Pancreas (tissue), 10 donors: Measurements from ENCODE around the gene DOC2A. TPM values are rescaled to one million over a fixed set of nuclear protein-coding genes. Genes with fewer than 3 reads are reported as not detected.

ENCODE experiments used
- ATAC-seq, 4 donors: fragments of 200-7000 bp; cut with Tn5 transposase; one replicate each; pipeline versions ENCODE4 v1.8.0 to v1.9.1; 2020; ENCODE audit warnings: mild to moderate bottlenecking in 4 of 4, moderate library complexity in 4 of 4
- DNase-seq, 6 donors: peaks; one replicate each; pipeline ENCODE4 v3.0.0-alpha.2; 2020
- FAIRE-seq: peaks from 2 replicates; lab custom pipeline; 2012; peaks lifted over from hg19 to GRCh38; lab: Jason Lieb, UNC
- H3K27ac ChIP-seq, 4 donors: fragments of 200-600 bp; sonication (generic); 1 replicate in 3 of 4; 2 replicates in 1 of 4; pipeline versions ENCODE4 v1.5.0 to v1.8.0; 2020
- H3K27me3 ChIP-seq, 4 donors: fragments of 200-600 bp; one replicate each; pipeline ENCODE4 v1.8.0; 2021
- H3K36me3 ChIP-seq, 3 donors: fragments of 200-600 bp; sonication (generic) in 1 of 3; one replicate each; pipeline versions ENCODE4 v1.5.0 to v1.8.0; 2020 to 2021
- H3K4me1 ChIP-seq, 3 donors: fragments of 200-600 bp; one replicate each; pipeline ENCODE4 v1.8.0; 2021
- H3K4me3 ChIP-seq, 4 donors: fragments of 200-600 bp; sonication (generic) in 2 of 4; one replicate each; pipeline versions ENCODE4 v1.5.0 to v1.8.0; 2020 to 2021
- H3K9me3 ChIP-seq, 4 donors: fragments of 200-600 bp; one replicate each; pipeline ENCODE4 v1.8.0; 2021
- CTCF ChIP-seq, 4 donors: fragments of 200-600 bp; sonication (generic) in 3 of 4; IDR thresholded peaks; one replicate each; pipeline versions ENCODE4 v1.5.0 to v1.8.0; 2021; ENCODE audit warnings: antibody characterized with exemption in 4 of 4
- WGBS, 2 donors: extraction: QIAGEN DNeasy Blood & Tissue Kit; methylation state at CpG; one replicate each; pipeline ENCODE4 v1.1.7; 2013; 5-methylcytosine and 5-hydroxymethylcytosine counted together
- intact Hi-C, 3 donors: fragments of 100-400 bp; cut with DNase I; formaldehyde crosslinking; loops; one replicate each; pipeline versions ENCODE4 v1.11.1 to v1.14.2; 2022
- polyA plus RNA-seq, 2 donors: library from polyadenylated mRNA; stranded (reverse); fragments of 200-250 nt; gene quantifications; one replicate each; pipeline ENCODE4 v1.2.3, GENCODE V29; 2013
- total RNA-seq, 6 donors: library from RNA; stranded (reverse); fragmentation: NEBNext Ultra II Directional in 4 of 6; extraction: Animal tissue kit (Norgen Biotek cat#: 25700) in 4 of 6; gene quantifications; one replicate each; pipeline versions ENCODE4 v1.2.1 to v1.2.4, GENCODE V29; 2021 to 2023
- donor health status: healthy with polysubstance abuse.
- donor health status: DM: no; HTN: no; CAD: no; lungs with moderate emphysema.
- donor health status: DM: no; HTN: no; CAD: no.
- donor health status: control.
- donor health status: control.
- donor health status: Bipolar disorder and iron deficiency.
- donor health status: DM: yes; HTN: yes; CAD: no.
- donor health status: DM: no; HTN: no; CAD: no.
- donor health status: DM: no; HTN: no; CAD: no.
- donor health status: DM: yes; HTN: yes; CAD: no.

DOC2A gene
- total and polyA plus RNA-seq, 8 donors = 0.19 to 4.4 (median 0.47) TPM

- WGBS, 2 donors = 21 to 26% methylated on average over 9 of the region's 9 CpGs
- Histone ChIP-seq H3K27ac (no peak overlapping the region), H3K27me3 (no peaks in the 10 kb centered on the region), H3K4me3 (peak overlapping the region; percentile 66 to 93 (median 82)), H3K9me3 (no peaks in the 10 kb centered on the region), H3K36me3 (no peaks in the 10 kb centered on the region), H3K4me1 (peaks cover 4 to 9% (median 8%) of the 10 kb centered on the region in 3 donors)
- TF ChIP-seq CTCF (IDR thresholded peaks at IDR 0.05) = no peak
- ATAC-seq = no peak
- peak in 1 of 6 donors; percentile 14 for DNase-seq
- FAIRE-seq = no peak
- intact Hi-C loops = no loop called here
Observed at GRCh38 chr16:29996766-29997250, 14.0 kb downstream of the DOC2A start.

- peak; percentile 98 to 100 (median 99) for DNase-seq
- Histone ChIP-seq H3K4me1 (peaks cover 4 to 9% (median 8%) of the 10 kb centered on the region in 3 donors), H3K4me3 (peak within 1 kb of the TSS; percentile 66 to 93 (median 82)), H3K36me3 (no peaks in the 10 kb centered on the region), H3K27me3 (no peaks in the 10 kb centered on the region), H3K9me3 (no peaks in the 10 kb centered on the region), H3K27ac (peak within 1 kb of the TSS; percentile 85 to 97 (median 96))
- intact Hi-C loops = no loop called here
- no peak for FAIRE-seq
- ATAC-seq = peak; percentile 97 to 99 (median 98)
- WGBS, 2 donors = 0% methylated on average over 58 to 65 of the region's 65 CpGs
- no peak for TF ChIP-seq CTCF (IDR thresholded peaks at IDR 0.05)
Observed at GRCh38 chr16:29995911-29996765, 14.7 kb downstream of the DOC2A start, which contains the start of gene INO80E. Gene INO80E, plus strand, starts transcription at chr16:29996241. Its CDS starts 70 bp downstream, at chr16:29996311.

- DNase-seq (peak; percentile 86 to 96 (median 92)), FAIRE-seq (no peak), ATAC-seq (peak; percentile 77 to 89 (median 84))
- WGBS, 2 donors = 0% methylated on average over 53 of the region's 53 CpGs
- no peak for TF ChIP-seq CTCF (IDR thresholded peaks at IDR 0.05)
- H3K4me3 ChIP-seq = peak within 1 kb of the TSS; percentile 66 to 93 (median 82)
- no peaks in the 10 kb centered on the region for H3K9me3 ChIP-seq
- intact Hi-C loops = no loop called here
- no peaks in the 10 kb centered on the region for H3K27me3 ChIP-seq
- H3K36me3 ChIP-seq = no peaks in the 10 kb centered on the region
- H3K4me1 ChIP-seq = peaks cover 4 to 9% (median 8%) of the 10 kb centered on the region in 3 donors
- H3K27ac ChIP-seq = peak within 1 kb of the TSS; percentile 85 to 97 (median 96)
Observed at GRCh38 chr16:29995324-29995910, 15.4 kb downstream of the DOC2A start, which contains the start of gene HIRIP3. Gene HIRIP3, minus strand, starts transcription at chr16:29995617. Its CDS starts 12 bp downstream, at chr16:29995605.

GRCh38 chr16:29994600-29995323 is 16.1 kb downstream of the DOC2A start:
- Histone ChIP-seq H3K27ac (peak overlapping the region; percentile 85 to 97 (median 96)), H3K4me1 (peaks cover 4 to 9% (median 8%) of the 10 kb centered on the region in 3 donors), H3K9me3 (no peaks in the 10 kb centered on the region), H3K27me3 (no peaks in the 10 kb centered on the region), H3K36me3 (no peaks in the 10 kb centered on the region), H3K4me3 (peak overlapping the region; percentile 66 to 93 (median 82))
- FAIRE-seq (no peak), DNase-seq (peak in 5 of 6 donors; percentile 46 to 84 (median 84)), ATAC-seq (peak; percentile 59 to 76 (median 74))
- intact Hi-C loops = no loop called here
- WGBS, 2 donors = 14 to 16% methylated on average over 24 of the region's 24 CpGs
- TF ChIP-seq CTCF (IDR thresholded peaks at IDR 0.05) = no peak
